Brain microvascular endothelial cell (primary cell): ENCODE results near the gene CALU.
A peak's percentile ranks its signal among the peaks of the same experiment; 100 is the strongest.

Source experiments
- DNase-seq: peaks from one replicate; pipeline ENCODE4 v3.0.0-alpha.2; 2020
- H3K27ac ChIP-seq: fragments of 250-450 bp; sonication (Bioruptor Pico); 2 replicates; pipeline ENCODE4 v1.5.1; 2020; ENCODE audit warnings: mild to moderate bottlenecking, moderate library complexity
- H3K27me3 ChIP-seq: fragments of 250-450 bp; sonication (Bioruptor Pico); replicated peaks from 2 replicates; pipeline ENCODE4 v1.5.1; 2020; ENCODE audit warnings: mild to moderate bottlenecking
- H3K36me3 ChIP-seq: fragments of 250-450 bp; sonication (Bioruptor Pico); replicated peaks from 2 replicates; pipeline ENCODE4 v1.5.1; 2020; ENCODE audit warnings: mild to moderate bottlenecking
- H3K4me3 ChIP-seq: 2 replicates; pipeline ENCODE4 v1.5.1; 2011; ENCODE audit warnings: low read depth, mild to moderate bottlenecking, control low read depth, low read length, moderate library complexity
- in situ Hi-C: cut with HindIII; loops from 2 replicates; pipeline ENCODE4 v1.10.0; 2017; ENCODE audit warnings: low sequenced_read_pairs, low pct_ligation_motif_present
- TF ChIP-seq, protein P1 (sequence below): IDR thresholded peaks from 2 replicates; pipeline ENCODE4 v1.5.1; 2011; ENCODE audit warnings: low read depth, mild to moderate bottlenecking, moderate library complexity, low read length, control low read depth, inconsistent platforms; ENCODE audit errors: missing control alignments

CALU gene

DNA sequence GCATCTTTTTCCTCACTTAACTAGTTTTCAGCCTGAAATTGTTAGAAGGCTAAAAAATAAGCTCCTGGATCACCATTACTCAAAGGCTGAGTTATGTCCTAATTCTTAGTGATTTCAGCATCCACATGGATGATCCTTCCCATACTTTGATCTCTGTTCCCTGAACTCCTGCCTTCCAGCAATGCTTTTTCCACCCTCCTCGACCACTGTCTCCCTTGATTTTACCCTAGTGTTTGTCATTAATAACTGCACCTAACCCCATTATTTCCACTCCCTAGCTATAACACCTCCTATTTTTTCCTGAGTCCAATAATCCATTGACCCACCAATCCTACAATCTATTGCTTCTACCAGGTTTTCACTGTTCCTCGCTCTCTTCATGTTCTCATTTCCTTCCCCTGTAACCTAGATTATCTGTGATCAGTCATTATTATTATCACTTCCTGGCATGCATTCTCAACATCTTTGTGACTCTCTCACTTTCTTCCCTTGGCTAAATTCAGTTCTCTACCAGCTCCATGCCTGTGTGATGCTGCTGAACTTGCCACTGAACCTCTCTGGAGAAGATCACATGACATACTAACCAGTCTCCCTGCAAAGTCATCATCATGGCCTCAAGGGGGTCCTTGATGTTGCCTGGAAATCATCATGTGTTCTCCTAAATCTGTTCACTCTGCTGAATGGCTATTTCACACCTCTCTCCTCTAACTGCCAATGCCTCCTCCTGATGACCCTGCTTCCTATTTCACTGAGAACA is 6.5 kb upstream of the CALU start:
- in situ Hi-C loops: no loop called here
- TF ChIP-seq, protein P1, sequence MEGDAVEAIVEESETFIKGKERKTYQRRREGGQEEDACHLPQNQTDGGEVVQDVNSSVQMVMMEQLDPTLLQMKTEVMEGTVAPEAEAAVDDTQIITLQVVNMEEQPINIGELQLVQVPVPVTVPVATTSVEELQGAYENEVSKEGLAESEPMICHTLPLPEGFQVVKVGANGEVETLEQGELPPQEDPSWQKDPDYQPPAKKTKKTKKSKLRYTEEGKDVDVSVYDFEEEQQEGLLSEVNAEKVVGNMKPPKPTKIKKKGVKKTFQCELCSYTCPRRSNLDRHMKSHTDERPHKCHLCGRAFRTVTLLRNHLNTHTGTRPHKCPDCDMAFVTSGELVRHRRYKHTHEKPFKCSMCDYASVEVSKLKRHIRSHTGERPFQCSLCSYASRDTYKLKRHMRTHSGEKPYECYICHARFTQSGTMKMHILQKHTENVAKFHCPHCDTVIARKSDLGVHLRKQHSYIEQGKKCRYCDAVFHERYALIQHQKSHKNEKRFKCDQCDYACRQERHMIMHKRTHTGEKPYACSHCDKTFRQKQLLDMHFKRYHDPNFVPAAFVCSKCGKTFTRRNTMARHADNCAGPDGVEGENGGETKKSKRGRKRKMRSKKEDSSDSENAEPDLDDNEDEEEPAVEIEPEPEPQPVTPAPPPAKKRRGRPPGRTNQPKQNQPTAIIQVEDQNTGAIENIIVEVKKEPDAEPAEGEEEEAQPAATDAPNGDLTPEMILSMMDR: no peak
- no peak overlapping the region for H3K4me3 ChIP-seq
- no peak overlapping the region for H3K27ac ChIP-seq
- DNase-seq: no peak
- no peaks in the 10 kb centered on the region for H3K27me3 ChIP-seq
- no peaks in the 10 kb centered on the region for H3K36me3 ChIP-seq

DNA sequence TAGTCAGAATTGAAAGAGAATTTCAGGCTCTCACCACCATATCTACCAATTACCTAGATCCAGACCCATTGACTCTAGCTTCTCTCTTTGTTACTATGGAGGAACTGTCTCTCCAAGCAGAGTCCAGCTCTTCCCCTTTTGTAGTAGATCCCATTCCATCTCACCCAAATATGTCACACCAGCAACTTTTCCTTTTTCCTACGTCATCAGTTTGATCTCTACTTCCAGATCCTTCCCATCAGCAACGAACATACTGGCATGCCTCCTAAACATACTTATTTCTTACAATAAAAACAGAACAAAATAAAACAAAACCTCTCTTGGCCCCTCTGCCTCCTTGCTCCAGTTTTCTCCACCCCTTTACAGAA is 5.9 kb upstream of the CALU start:
- TF ChIP-seq, protein P1: no peak
- in situ Hi-C loops: no loop called here
- Histone ChIP-seq H3K4me3 (no peak overlapping the region), H3K27ac (no peak overlapping the region), H3K36me3 (no peaks in the 10 kb centered on the region), H3K27me3 (no peaks in the 10 kb centered on the region)
- no peak for DNase-seq

DNA sequence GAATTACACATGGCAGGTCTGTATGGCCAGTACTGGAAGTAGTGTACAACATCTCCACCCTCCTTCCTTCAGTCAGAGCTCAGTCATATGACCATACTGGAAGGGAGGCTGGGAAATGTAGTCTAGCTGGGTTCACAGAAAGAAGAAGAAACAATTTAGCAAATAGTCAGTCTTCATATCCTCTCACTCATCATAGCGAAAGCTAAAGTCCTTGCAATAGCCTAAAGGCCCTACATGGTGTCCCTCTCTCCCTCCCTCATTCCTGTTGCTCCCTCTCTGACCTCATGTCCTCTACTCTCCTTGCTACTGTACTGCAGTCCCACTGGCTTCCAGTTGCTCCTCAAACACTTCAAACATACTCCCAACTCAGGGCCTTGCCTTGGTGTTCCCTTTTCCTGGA is 4.3 kb upstream of the CALU start:
- TF ChIP-seq, protein P1: no peak
- Histone ChIP-seq H3K36me3 (peaks cover 4% of the 10 kb centered on the region), H3K27me3 (no peaks in the 10 kb centered on the region), H3K27ac (no peak overlapping the region), H3K4me3 (no peak overlapping the region)
- no peak for DNase-seq
- in situ Hi-C loops: no loop called here

DNA sequence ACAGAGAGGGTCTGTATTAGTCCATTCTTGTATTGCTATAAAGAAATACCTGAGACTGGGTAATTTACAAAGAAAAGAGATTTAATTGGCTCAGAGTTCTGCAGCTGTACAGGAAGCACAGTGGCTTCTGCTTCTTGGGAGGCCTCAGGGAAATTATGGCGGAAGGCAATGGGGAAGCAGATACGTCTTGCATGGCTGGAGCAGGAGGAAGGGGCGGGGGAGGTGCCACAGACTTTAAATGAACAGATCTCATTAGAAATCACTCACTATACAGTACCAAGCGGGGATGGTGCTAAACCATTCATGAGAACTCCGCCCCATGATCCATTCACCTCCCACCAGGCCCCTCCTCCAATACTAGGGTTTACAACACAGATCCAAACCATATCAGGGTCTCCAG is 3.7 kb upstream of the CALU start:
- Histone ChIP-seq H3K4me3 (no peak overlapping the region), H3K27me3 (no peaks in the 10 kb centered on the region), H3K27ac (no peak overlapping the region), H3K36me3 (peaks cover 4% of the 10 kb centered on the region)
- in situ Hi-C loops: no loop called here
- no peak for DNase-seq
- TF ChIP-seq, protein P1: no peak

DNA sequence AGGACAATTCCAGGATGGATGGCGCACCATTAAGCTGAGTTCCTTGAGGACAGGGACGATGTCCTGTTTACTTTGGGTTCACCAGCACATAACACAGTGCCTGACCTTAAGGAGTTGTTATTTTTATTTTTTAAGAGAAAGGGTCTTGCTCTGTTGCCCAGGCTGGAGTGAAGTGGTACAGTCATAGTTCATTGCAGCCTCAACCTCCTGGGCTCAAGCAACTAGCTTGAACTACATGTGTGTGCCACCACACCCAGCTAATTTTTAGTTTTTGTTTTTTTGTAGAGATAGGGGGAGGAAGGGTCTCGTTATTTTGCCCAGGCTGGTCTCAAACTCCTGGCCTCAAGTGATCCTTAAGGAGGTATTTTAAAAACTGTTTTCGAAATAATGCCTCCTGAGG is 1.7 kb upstream of the CALU start:
- peak overlapping the region; percentile 97 for H3K27ac ChIP-seq
- TF ChIP-seq, protein P1: no peak
- no peak overlapping the region for H3K4me3 ChIP-seq
- H3K36me3 ChIP-seq: peaks cover 4% of the 10 kb centered on the region
- no peak for DNase-seq
- in situ Hi-C loops: no loop called here
- no peaks in the 10 kb centered on the region for H3K27me3 ChIP-seq

DNA sequence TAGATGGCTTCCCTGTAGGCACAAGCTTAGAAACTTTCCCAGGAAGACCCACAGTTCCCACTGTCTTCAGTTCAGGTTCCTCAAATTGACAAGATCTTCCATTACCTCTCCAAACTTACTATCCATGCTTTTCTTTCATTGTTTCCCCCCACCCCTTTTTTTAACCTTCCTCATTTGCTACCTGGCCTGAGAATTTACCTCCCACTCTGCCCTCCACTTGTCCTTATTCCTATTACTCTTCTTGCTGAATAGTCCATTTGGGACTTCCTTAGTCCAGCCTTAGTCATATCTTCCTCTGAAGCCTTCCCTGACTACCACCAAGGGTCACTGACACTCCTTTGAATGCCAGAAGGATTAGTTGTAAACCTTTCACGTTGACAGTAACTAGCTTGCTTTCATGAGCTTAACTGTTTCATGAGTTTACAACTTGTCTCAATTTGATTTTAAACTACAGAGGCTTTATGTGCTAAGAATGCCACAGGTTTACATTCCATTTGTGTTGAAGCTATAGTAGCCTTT is 1.2 kb upstream of the CALU start:
- H3K27me3 ChIP-seq: no peaks in the 10 kb centered on the region
- TF ChIP-seq, protein P1: no peak
- DNase-seq: peak; percentile 51
- peaks cover 4% of the 10 kb centered on the region for H3K36me3 ChIP-seq
- H3K4me3 ChIP-seq: no peak overlapping the region
- in situ Hi-C loops: no loop called here
- H3K27ac ChIP-seq: peak overlapping the region; percentile 97
